HG02642 (cell line): ENCODE measurements around the gene TFAP2D.

Experiments used
- ATAC-seq: cut with Tn5 transposase; IDR thresholded peaks from one replicate; pipeline ENCODE4 v1.9.1; 2021; ENCODE audit warnings: mild to moderate bottlenecking; ENCODE audit not compliant: unreplicated experiment, poor library complexity

The TFAP2D gene

DNA sequence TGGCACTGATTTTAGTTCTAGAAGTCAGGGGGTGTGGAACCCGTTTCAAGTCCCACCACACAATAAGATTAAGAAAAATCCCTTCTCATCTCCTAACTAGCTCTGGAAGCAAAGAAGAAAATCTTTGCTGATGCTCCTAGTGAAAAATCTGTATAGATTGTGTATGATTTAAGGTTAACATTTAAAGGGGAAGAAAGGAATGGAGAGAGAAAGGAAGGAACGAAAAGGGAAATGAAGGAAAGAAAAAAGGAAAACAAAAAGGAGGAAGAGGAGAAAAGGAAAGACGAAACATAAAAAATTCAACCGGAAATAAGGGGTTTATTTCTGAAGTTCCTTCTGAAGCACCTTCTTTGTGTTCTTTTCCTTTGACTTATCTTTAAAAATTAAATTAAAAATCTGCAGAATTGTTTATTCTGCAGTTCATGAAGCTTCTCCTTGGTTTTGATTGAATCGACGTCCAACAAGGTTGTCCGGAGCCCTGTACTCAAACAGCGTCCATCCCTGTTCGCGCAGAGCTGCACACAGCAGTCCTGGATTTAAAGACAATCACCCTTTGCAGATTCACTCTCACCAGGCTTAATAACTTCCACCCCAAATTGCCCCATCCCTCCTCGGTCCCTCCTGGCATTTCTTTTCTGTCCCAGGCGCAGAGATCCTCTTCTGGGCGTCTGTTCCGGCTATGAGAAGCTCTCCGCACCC lies 103.8 kb downstream of the TFAP2D start:
- no peak for ATAC-seq

- no peak for ATAC-seq
Measured at GRCh38 chr6:50817646-50817950, 104.3 kb downstream of the TFAP2D start.

DNA sequence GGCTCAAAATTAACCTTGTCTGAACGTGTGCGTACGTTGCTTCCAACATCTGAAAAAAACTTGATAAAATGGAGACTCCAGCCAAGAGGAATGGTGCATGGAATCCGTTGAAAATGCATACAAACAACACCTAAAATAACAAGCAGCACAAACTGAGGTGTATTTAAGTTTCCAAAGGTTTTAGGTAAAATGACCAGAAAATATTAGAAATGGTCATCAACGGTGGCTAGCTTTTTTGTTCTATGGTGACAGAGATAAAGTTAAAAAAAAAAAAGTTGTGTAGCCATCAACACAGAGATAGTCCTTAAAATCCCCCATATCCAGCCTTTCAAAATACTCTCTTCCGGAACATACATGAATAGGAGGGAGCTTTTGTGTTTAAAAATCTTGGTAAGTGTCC lies 104.7 kb downstream of the TFAP2D start:
- ATAC-seq, result no peak

DNA sequence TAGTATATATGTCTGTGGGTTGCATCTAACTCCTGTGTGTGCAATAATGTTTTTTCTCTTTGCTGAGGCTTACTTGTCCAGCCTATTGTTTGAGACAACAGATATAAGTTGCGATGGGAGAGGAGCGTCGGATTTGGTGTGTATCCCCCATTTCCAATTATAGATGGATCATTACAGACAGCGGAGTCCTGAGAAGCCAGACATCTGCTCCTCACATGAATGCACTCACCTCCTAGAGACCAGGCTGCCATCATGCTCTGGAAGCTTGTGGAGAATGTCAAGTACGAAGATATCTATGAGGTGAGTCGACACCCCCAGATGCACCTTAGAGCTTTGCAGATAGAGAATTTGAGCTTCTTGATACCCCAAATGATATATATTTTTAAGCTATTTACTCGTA lies 105.3 kb downstream of the TFAP2D start, which contains the start of gene TFAP2B:
TSS of gene TFAP2B (plus strand) at position 199 of the 400 bp plus-strand sequence. CDS start at position 220, 21 bp downstream.
- ATAC-seq, result no peak

GRCh38 chr6:50819466-50819903 lies 106.2 kb downstream of the TFAP2D start:
- ATAC-seq, result no peak

DNA sequence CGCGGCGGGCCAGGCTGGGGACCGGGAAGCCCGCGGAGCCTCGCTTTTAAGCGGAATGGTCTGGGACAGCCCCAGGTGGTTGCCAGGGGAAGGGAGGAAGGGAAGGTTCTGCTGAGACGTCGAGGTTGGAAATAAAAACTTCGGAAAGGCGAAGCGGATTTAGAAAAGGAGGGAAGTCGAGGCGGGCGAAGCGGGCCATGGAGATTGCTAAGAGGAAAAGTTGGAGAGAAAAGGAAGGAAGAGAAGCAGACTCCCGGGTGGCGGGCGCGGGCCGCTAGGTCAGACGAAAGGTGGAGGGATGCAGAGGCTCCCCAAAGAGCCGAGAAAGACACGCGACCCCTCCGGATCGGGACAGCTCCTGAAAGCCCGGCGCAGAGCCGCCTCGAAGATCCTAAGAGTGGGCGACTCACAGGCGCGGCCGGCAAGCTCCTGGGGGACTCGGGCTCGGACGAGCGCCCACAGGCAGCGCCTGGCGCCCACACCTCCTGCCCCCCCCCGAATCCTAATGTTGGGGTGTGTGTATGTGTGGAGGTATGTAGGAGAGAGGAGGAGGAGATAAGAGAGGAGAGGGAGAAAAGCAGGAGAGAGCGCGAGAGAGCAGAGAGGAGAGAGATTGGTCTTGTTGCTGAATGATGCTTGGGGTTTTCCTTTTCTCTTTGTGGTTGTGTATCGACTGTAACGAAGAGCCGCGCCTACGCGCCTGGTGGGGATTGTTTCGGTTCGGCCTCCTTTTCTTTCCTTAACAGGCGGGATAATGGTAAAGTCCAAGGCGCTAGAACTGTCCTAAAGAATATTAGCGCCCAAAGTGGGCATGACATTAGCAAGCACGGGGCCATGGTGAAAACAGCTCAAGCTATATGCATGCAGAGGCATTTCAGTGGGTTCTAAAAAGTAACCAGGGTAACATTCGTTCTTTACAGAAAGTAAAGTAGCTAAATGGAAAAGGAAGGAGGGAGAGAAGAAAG lies 106.9 kb downstream of the TFAP2D start:
- no peak for ATAC-seq

GRCh38 chr6:50820869-50821264 lies 107.5 kb downstream of the TFAP2D start:
- no peak for ATAC-seq

GRCh38 chr6:50821441-50822077 lies 108.2 kb downstream of the TFAP2D start:
- ATAC-seq, result no peak

DNA sequence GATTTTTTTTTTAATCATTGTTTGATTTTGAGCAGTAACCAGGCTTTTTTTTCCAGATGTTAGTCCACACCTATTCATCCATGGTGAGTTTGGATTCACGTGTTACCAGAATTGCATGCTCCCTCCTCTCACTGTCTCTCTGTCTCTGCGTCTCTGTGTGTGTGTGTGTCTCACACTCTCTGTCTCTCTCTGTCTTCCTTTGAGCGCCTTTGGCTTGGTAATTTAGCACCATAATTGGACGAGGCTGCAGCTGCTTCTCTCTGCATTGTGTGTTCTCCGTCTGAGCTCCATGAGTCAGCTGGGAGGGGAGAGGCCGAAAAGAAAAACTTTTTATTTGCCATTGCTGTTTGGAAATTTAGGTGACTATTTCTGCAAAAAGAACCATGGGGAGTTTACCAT lies 108.8 kb downstream of the TFAP2D start:
- ATAC-seq, result no peak
